Effector memory CD4-positive, alpha-beta T cell (primary cell): ENCODE results near the gene CLCA2.

Experiments
- DNase-seq, 3 donors: peaks; one replicate each; pipeline ENCODE4 v3.0.0-alpha.2; 2020
- H3K27ac ChIP-seq: 2 replicates; pipeline ENCODE4 v1.7.0; 2013; ENCODE audit warnings: mild to moderate bottlenecking, low read length, moderate library complexity; ENCODE audit not compliant: insufficient read depth, poor library complexity, severe bottlenecking
- H3K27me3 ChIP-seq: replicated peaks from 2 replicates; pipeline ENCODE4 v1.7.0; 2013; ENCODE audit warnings: mild to moderate bottlenecking, low read length; ENCODE audit not compliant: insufficient read depth, control insufficient read depth, poor library complexity, severe bottlenecking
- H3K36me3 ChIP-seq: 2 replicates; pipeline ENCODE4 v1.7.0; 2013; ENCODE audit warnings: mild to moderate bottlenecking, low read length, moderate library complexity; ENCODE audit not compliant: control insufficient read depth, insufficient read depth
- H3K4me1 ChIP-seq: 2 replicates; pipeline ENCODE4 v1.7.0; 2013; ENCODE audit warnings: low read length, mild to moderate bottlenecking; ENCODE audit not compliant: control insufficient read depth, insufficient read depth, poor library complexity, severe bottlenecking
- H3K4me3 ChIP-seq: 2 replicates; pipeline ENCODE4 v1.7.0; 2013; ENCODE audit warnings: low read length, low read depth, mild to moderate bottlenecking; ENCODE audit not compliant: insufficient read depth, poor library complexity, severe bottlenecking
- H3K9me3 ChIP-seq: 2 replicates; pipeline ENCODE4 v1.7.0; 2013; ENCODE audit warnings: mild to moderate bottlenecking, low read length, moderate library complexity; ENCODE audit not compliant: control insufficient read depth

The CLCA2 gene

DNA sequence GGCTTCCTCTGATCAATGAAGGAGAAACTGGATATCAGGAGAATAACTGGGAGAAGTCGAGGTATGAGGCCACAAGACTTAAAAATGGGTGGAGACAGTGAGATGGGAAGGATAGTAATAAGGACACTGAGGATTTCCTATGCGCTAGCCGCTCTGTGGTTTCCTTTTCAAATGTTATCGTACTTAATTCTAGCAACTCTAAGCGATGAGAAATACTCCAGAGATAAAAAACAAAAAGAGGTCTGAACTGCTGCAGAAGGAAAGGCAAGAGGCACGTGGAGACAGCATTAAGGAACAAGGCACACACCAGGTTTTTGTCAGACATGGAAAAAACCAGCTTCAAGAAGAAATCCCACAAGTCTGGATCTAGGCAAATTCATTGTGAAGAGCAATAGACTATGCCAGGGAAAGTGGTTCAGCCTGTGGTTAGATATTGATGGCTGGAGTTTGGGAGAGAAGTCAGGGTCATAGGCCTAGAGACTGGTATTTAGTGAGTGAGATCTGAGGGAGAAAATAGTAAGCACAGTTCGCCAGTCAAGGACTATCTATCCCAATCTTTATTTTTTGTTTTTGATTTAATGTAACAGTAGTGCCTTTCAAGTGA is 5.3 kb downstream of the CLCA2 start:
- H3K4me1 ChIP-seq, result no peaks in the 10 kb centered on the region
- H3K27ac ChIP-seq, result no peak overlapping the region
- no peaks in the 10 kb centered on the region for H3K27me3 ChIP-seq
- no peaks in the 10 kb centered on the region for H3K9me3 ChIP-seq
- DNase-seq, result no peak
- no peaks in the 10 kb centered on the region for H3K36me3 ChIP-seq
- no peak overlapping the region for H3K4me3 ChIP-seq

DNA sequence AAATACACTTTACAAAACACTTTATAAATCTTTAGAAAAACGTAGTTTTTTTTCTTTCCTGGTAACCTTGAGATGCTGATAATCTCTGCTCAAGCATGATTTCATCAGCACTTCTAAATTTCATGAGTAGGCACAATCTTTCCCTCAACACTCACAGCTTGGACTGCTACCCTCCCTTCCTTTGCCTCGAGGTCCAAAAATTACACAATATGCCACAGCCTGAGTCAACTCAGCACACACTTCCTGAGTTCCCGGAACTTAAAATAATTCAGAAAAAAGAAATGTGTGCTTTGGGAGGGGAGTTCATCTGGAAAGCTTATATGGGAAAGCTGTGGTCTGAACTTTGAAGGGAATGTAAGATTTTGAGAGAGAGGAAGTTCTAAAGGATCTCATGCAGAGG is 5.9 kb downstream of the CLCA2 start:
- H3K4me1 ChIP-seq, result no peaks in the 10 kb centered on the region
- no peak overlapping the region for H3K4me3 ChIP-seq
- no peaks in the 10 kb centered on the region for H3K27me3 ChIP-seq
- no peaks in the 10 kb centered on the region for H3K36me3 ChIP-seq
- no peak overlapping the region for H3K27ac ChIP-seq
- DNase-seq, result no peak
- H3K9me3 ChIP-seq, result no peaks in the 10 kb centered on the region

DNA sequence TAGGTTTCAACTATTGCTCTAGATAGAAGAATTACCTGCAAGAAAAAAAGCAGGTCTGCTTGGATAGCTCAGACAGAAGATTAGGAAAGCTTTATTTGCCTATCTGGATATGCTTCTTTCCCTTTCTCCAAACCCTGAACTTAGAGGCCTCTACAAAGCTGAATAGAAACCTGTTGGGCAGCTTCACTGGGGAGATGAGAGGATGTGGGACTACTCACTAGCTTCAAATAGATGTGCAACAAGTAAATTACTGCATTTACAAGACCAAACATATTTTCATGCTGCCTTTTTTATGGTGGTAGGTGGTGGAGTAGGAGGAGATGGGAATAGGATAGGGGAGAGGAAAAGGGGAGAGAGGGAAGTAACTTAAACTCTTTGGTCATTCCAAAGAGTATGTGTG is 6.4 kb downstream of the CLCA2 start:
- H3K27me3 ChIP-seq, result no peaks in the 10 kb centered on the region
- H3K9me3 ChIP-seq, result no peaks in the 10 kb centered on the region
- H3K4me3 ChIP-seq, result no peak overlapping the region
- H3K36me3 ChIP-seq, result no peaks in the 10 kb centered on the region
- no peak for DNase-seq
- H3K27ac ChIP-seq, result no peak overlapping the region
- H3K4me1 ChIP-seq, result no peaks in the 10 kb centered on the region

DNA sequence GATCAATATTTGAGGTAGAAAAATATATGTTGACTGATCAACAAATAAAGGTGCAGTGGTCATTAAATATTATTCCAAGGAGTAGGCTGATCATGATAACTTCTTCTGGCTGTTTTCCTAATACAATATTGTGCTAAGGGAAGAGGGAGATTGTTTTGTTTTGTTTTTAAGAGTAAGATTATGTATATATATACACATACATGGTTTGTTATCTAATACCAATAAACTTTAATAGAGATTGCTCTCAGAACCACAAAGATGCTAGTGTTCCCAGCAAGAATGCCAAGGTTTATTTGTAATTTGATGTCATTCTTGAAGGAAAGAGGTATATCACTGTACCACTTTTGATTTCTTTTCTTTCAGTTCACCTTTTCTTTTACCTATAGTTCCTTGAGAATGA is 10.1 kb downstream of the CLCA2 start:
- Histone ChIP-seq H3K4me3 (no peak overlapping the region), H3K4me1 (no peaks in the 10 kb centered on the region), H3K36me3 (no peaks in the 10 kb centered on the region), H3K9me3 (no peaks in the 10 kb centered on the region), H3K27ac (no peak overlapping the region), H3K27me3 (no peaks in the 10 kb centered on the region)
- no peak for DNase-seq

DNA sequence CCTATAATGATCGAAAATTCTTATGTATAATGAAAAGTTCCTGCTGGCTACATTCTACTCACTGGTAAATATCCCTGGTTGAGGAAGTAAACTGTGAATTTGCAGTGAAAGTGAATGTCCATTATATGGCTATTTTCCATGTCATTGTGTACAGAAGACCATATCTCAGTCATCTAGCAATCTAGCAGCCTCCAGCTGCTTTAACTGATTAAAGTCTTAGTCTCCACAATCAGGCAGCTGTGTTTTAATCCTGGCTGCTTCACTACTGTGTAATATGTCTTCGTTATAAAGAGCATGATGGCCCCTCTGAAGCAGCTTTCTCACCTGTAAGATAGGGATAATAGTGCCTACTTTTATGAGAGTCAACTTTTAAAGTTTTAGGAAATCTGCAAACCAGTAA is 11.4 kb downstream of the CLCA2 start:
- DNase-seq, result no peak
- no peaks in the 10 kb centered on the region for H3K27me3 ChIP-seq
- H3K4me3 ChIP-seq, result no peak overlapping the region
- no peak overlapping the region for H3K27ac ChIP-seq
- H3K9me3 ChIP-seq, result no peaks in the 10 kb centered on the region
- no peaks in the 10 kb centered on the region for H3K4me1 ChIP-seq
- no peaks in the 10 kb centered on the region for H3K36me3 ChIP-seq

DNA sequence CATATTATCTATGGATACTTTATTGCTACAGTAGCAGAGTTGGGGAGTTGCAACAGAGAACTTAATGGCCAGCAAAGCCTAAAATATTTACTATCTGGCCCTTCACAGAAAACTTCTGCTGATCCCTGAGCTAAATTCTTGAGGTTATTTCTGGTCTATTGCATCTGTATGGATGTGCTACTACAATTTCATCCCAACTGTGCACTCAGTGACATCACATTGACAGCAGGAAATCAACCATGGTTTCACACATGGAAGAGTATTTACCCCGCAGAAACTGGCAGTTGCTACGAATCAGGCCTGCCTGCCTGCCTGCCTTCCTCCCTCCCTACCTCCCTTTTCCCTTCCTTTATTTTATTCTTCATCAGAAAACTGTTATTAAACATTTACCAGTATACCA is 12.1 kb downstream of the CLCA2 start:
- Histone ChIP-seq H3K27me3 (no peaks in the 10 kb centered on the region), H3K9me3 (no peaks in the 10 kb centered on the region), H3K27ac (no peak overlapping the region), H3K36me3 (no peaks in the 10 kb centered on the region), H3K4me3 (no peak overlapping the region), H3K4me1 (no peaks in the 10 kb centered on the region)
- no peak for DNase-seq

DNA sequence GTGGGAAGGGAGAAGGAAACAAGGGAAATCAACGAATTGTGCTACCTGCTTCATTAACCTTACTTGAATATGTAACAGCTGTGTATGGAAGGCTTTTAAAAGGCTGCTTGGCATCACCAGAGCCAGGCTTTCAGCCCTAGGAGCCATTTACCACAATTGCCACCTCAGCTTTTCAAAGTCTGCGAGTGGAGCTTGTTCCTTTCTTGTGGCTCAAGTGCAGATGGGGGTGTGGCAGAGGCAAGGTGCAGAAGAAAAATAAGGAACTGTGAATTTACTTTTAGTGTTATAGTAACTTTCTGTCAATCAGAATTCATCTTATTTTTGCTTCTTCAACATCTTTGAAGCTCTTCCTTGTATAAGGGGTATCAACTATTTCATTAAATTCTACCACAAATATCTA is 17.6 kb downstream of the CLCA2 start:
- no peaks in the 10 kb centered on the region for H3K4me1 ChIP-seq
- no peak overlapping the region for H3K27ac ChIP-seq
- H3K9me3 ChIP-seq, result no peaks in the 10 kb centered on the region
- H3K27me3 ChIP-seq, result no peaks in the 10 kb centered on the region
- H3K4me3 ChIP-seq, result no peak overlapping the region
- no peaks in the 10 kb centered on the region for H3K36me3 ChIP-seq
- DNase-seq, result no peak

DNA sequence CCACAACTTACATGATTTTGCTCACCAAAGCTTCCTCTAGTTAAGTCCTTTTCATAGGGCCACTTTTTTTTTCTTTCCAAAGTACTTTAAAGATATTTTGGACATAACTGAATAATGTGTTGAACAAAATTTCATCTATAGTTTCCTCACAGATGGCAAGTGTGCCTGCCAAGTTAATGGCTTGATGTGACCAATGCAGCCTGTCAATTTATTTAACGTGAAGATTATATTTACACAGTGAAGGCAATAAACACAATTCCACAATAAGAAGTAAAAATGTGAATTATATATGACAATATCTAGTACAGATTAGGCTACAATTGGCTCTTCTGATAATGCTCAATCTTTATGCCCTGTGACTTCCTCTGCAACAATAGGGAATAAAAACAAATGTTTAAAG is 18.0 kb downstream of the CLCA2 start:
- Histone ChIP-seq H3K4me1 (no peaks in the 10 kb centered on the region), H3K9me3 (no peaks in the 10 kb centered on the region), H3K27ac (no peak overlapping the region), H3K27me3 (no peaks in the 10 kb centered on the region), H3K36me3 (no peaks in the 10 kb centered on the region), H3K4me3 (no peak overlapping the region)
- DNase-seq, result no peak

DNA sequence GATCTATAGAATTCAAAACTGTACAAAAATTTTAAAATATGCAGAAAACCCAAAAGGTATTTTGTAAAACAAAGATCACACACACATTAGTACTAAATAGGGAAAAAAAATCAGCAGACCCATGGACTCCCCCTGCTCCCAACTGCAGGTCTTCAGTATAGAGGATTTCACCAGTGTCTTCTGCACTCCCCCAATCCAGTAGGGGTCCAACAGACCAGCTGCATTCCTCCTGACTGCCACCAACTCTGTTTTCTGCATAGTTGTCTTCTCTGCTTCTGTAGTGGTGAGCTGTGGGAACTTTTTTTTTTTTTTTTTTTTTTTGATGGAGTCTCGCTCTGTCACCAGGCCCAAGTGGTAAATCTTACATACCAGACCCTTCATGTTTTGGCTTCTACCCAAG is 21.9 kb downstream of the CLCA2 start:
- Histone ChIP-seq H3K4me1 (no peaks in the 10 kb centered on the region), H3K27ac (no peak overlapping the region), H3K9me3 (no peaks in the 10 kb centered on the region), H3K36me3 (no peaks in the 10 kb centered on the region), H3K4me3 (no peak overlapping the region), H3K27me3 (no peaks in the 10 kb centered on the region)
- DNase-seq, result no peak

DNA sequence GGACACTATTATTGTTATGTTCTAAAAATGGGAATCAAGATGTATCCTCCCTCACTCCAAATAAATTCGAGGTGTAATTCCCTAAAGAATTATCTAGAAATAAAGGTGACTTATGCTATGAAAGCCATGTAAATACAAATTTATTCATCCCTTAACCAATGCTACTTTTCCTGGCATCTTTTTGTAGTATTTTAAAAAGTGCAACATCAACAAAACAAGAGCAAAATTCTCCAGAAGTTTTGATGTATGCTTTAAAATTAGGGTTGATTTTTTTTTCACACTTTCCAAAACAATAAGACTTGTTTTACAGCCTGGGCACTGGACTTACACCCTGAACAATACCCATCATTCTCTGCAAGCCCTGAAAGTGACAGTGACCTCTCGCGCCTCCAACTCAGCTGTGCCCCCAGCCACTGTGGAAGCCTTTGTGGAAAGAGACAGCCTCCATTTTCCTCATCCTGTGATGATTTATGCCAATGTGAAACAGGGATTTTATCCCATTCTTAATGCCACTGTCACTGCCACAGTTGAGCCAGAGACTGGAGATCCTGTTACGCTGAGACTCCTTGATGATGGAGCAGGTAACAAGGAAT is 23.3 kb downstream of the CLCA2 start:
- H3K27me3 ChIP-seq, result no peaks in the 10 kb centered on the region
- H3K4me1 ChIP-seq, result no peaks in the 10 kb centered on the region
- H3K4me3 ChIP-seq, result no peak overlapping the region
- H3K9me3 ChIP-seq, result no peaks in the 10 kb centered on the region
- no peak overlapping the region for H3K27ac ChIP-seq
- H3K36me3 ChIP-seq, result no peaks in the 10 kb centered on the region
- no peak for DNase-seq
